Measurements from ENCODE around the gene SLC25A24. TPM values are rescaled to one million over a fixed set of nuclear protein-coding genes. Genes with fewer than 3 reads are reported as not detected.
A peak's percentile ranks its signal among the peaks of the same experiment; 100 is the strongest.

Gene SLC25A24
- total RNA-seq, 1 donor from 2014 or later = 7.0 TPM

GRCh38 chr1:108130794-108131193 is 69.3 kb downstream of the SLC25A24 start:
- DNase-seq (ENCODE audit: low spot score in 2 of 2) = no peak
- Histone ChIP-seq H3K36me3 (peaks cover 12 to 16% of the 10 kb centered on the region in 2 donors), H3K27ac (no peak overlapping the region), H3K27me3 (no peaks in the 10 kb centered on the region), H3K4me3 (no peak overlapping the region), H3K9me3 (no peaks in the 10 kb centered on the region), H3K4me1 (no peaks in the 10 kb centered on the region)
- no peak for TF ChIP-seq CTCF (IDR thresholded peaks at IDR 0.05)
- intact Hi-C loops (cut with DNase I) = no loop called here

- Histone ChIP-seq H3K4me3 (no peak overlapping the region), H3K9me3 (no peaks in the 10 kb centered on the region), H3K27me3 (no peaks in the 10 kb centered on the region), H3K4me1 (no peaks in the 10 kb centered on the region), H3K27ac (no peak overlapping the region), H3K36me3 (peaks cover 7 to 12% of the 10 kb centered on the region in 2 donors)
- TF ChIP-seq CTCF (IDR thresholded peaks at IDR 0.05) = no peak
- DNase-seq (ENCODE audit: low spot score in 2 of 2) = no peak
- intact Hi-C loops (cut with DNase I) = no loop called here
These were observed 70.1 kb downstream of the SLC25A24 start for GRCh38 chr1:108129999-108130398.

GRCh38 chr1:108125312-108126138 is 74.6 kb downstream of the SLC25A24 start:
- Histone ChIP-seq H3K27ac (no peak overlapping the region), H3K27me3 (no peaks in the 10 kb centered on the region), H3K4me1 (no peaks in the 10 kb centered on the region), H3K4me3 (no peak overlapping the region), H3K36me3 (no peaks in the 10 kb centered on the region), H3K9me3 (no peaks in the 10 kb centered on the region)
- peak in 1 of 2 donors; percentile 76 for DNase-seq (ENCODE audit: low spot score in 2 of 2)
- TF ChIP-seq CTCF (IDR thresholded peaks at IDR 0.05) = peak; percentile 72 to 92 (median 91)
- intact Hi-C loops (cut with DNase I) = loop anchor here (1.0 kb wide), 1 partner anchor 343 kb away; no protein-coding TSS in a partner anchor

- Histone ChIP-seq H3K27me3 (no peaks in the 10 kb centered on the region), H3K4me1 (no peaks in the 10 kb centered on the region), H3K36me3 (no peaks in the 10 kb centered on the region), H3K4me3 (no peak overlapping the region), H3K9me3 (no peaks in the 10 kb centered on the region), H3K27ac (no peak overlapping the region)
- no peak for TF ChIP-seq CTCF (IDR thresholded peaks at IDR 0.05)
- no peak for DNase-seq (ENCODE audit: low spot score in 2 of 2)
- intact Hi-C loops (cut with DNase I) = loop anchor here (1.0 kb wide), 1 partner anchor 342 kb away; no protein-coding TSS in a partner anchor
These were observed 75.4 kb downstream of the SLC25A24 start for GRCh38 chr1:108124622-108125311.

- no peak for DNase-seq (ENCODE audit: low spot score in 2 of 2)
- no peak for TF ChIP-seq CTCF (IDR thresholded peaks at IDR 0.05)
- intact Hi-C loops (cut with DNase I) = no loop called here
- Histone ChIP-seq H3K27me3 (no peaks in the 10 kb centered on the region), H3K9me3 (no peaks in the 10 kb centered on the region), H3K4me3 (no peak overlapping the region), H3K36me3 (no peaks in the 10 kb centered on the region), H3K4me1 (no peaks in the 10 kb centered on the region), H3K27ac (no peak overlapping the region)
These were observed 76.1 kb downstream of the SLC25A24 start for GRCh38 chr1:108124023-108124422.

Data from ascending aorta (tissue), 2 donors.